ENCODE measurements around the gene SMPDL3A. TPM values are rescaled to one million over a fixed set of nuclear protein-coding genes. Genes with fewer than 3 reads are reported as not detected.
A peak's percentile ranks its signal among the peaks of the same experiment; 100 is the strongest.

SMPDL3A gene
- total and polyA plus RNA-seq, 2 of the 13 experiments (the other 11 are each of a cell fraction or from before 2014, with no cell fraction given): 7.8 to 17.3 TPM

DNA sequence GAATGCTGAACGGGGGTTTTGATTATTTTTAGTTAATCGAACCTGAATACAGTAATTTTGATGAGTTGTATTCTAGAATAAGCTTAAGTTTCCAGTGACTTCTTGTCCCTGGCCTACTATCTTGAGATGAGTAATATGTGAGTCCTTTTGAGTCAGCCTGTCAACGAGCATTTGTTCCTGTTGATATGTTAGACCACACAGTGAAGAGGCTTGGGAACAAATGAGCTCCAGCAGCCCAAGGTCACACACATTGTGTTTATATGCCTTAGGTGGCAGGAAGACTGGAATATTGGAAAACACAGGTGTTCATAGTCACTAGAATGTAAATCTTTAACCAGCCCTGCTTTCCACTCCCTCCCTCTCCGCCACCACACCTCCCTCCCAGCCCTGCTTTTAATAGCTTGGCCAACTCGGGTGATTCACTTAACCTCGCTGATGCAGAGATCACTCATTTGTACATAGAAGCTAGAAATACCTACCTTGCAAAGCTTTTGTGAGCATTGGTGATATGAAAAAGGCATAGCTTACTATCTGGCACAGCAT, 9.1 kb downstream of the SMPDL3A start (continued):
- TF ChIP-seq HNF4G (IDR thresholded peaks at IDR 0.05; ENCODE audit: borderline replicate concordance, low read depth, low read length) (no peak), HNF4G (CRISPR knock-in tag; IDR thresholded peaks at IDR 0.05; ENCODE audit: borderline replicate concordance, low read depth) (peak; percentile 55; the same call in 1 of the 2 replicates)

DNA sequence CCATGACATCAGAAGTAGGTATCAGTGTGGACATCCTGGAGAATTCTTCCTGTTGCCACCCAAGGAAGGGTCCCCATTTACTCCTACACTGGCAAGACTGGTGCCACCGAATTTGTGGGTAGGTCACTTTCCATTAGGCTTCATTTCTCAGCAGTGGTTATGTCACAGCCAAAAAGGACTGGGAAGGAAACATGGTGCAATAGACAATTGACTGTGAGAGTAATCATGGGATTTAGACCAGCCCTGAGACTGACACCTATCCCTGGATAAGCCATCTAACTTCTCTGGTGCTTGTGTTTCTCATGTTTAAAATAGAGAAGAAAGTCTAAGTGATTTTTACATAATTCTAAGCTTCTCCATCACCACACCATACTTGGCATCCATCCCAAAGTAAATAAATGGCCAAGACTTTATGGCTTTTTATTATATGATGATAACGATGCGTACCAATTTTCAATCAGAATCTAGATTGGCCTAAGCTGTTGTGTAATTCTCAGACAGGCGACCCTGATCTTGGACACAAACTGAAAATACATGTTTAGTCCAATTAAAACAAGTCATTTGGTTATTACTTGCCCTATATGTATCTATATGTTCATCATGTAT, 10.2 kb downstream of the SMPDL3A start:
- H3K79me2 ChIP-seq (ENCODE audit: insufficient read depth, low read length): no peaks in the 10 kb centered on the region
- peaks cover 54% of the 10 kb centered on the region for H3K4me1 ChIP-seq (ENCODE audit: insufficient read depth, low read length)
- CTCF ChIA-PET (ENCODE audit: low intra/inter-chr PET ratio, low total read pairs): interaction anchor here (1.3 kb wide), 1 partner anchor 10 kb away, joined by 4 read pairs; the partner anchor contains the start of gene SMPDL3A
- in situ Hi-C loops (cut with HindIII; ENCODE audit: extremely low pct_ligation_motif_present, low pct_unique_long_range_greater_than_20kb): no loop called here
- no peak overlapping the region for H2AFZ ChIP-seq (ENCODE audit: low read length)
- 98% methylated on average over 4 of the region's 4 CpGs for WGBS (ENCODE audit: low lambda C conversion rate)
- intact Hi-C loops (cut with micrococcal nuclease; ENCODE audit: unreplicated experiment): no loop called here
- peak overlapping the region; percentile 69 for H3K27ac ChIP-seq (ENCODE audit: extremely low read length, insufficient read depth, low read length)
- no peak overlapping the region for H3K4me3 ChIP-seq (replicated peaks in 1 of 3; ENCODE audit: insufficient read depth in 1 of 3, low read depth in 2 of 3, low read length in 3 of 3)
- no peaks in the 10 kb centered on the region for H3K9me3 ChIP-seq (ENCODE audit: low read length)
- H4K20me1 ChIP-seq (ENCODE audit: insufficient read depth, low read length): no peaks in the 10 kb centered on the region
- FAIRE-seq: no peak
- DNase-seq (ENCODE audit: low spot score): no peak
- no TSS peak for BruUV-seq (replicated peaks)
- no peak for ATAC-seq
- peak overlapping the region; percentile 55; the same call in 1 of the 2 replicates for H3K4me2 ChIP-seq (ENCODE audit: low read depth, low read length)
- POLR2A ChIA-PET: interaction anchor here (1.1 to 5.9 kb wide), 2 partner anchors 9 to 28 kb away, joined by 4 to 177 read pairs; partner anchors contain the start of gene SMPDL3A
- no peak overlapping the region for H3K9ac ChIP-seq (ENCODE audit: insufficient read depth, low read depth, low read length)
- 0 out of 2 replicates have a peak, but pooled peaks have one; percentile 45 for TF ChIP-seq ZNF367 (CRISPR knock-in tag; IDR thresholded peaks at IDR 0.05; ENCODE audit: borderline replicate concordance)
- TF ChIP-seq, protein P1, sequence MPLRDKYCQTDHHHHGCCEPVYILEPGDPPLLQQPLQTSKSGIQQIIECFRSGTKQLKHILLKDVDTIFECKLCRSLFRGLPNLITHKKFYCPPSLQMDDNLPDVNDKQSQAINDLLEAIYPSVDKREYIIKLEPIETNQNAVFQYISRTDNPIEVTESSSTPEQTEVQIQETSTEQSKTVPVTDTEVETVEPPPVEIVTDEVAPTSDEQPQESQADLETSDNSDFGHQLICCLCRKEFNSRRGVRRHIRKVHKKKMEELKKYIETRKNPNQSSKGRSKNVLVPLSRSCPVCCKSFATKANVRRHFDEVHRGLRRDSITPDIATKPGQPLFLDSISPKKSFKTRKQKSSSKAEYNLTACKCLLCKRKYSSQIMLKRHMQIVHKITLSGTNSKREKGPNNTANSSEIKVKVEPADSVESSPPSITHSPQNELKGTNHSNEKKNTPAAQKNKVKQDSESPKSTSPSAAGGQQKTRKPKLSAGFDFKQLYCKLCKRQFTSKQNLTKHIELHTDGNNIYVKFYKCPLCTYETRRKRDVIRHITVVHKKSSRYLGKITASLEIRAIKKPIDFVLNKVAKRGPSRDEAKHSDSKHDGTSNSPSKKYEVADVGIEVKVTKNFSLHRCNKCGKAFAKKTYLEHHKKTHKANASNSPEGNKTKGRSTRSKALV (CRISPR knock-in tag; IDR thresholded peaks at IDR 0.05): peak; percentile 21; the same call in 1 of the 2 replicates
- TF ChIP-seq MED1 (CRISPR knock-in tag; IDR thresholded peaks at IDR 0.05): 0 out of 2 replicates have a peak, but pooled peaks have one; percentile 28
- TF ChIP-seq ZNF75D (CRISPR knock-in tag; IDR thresholded peaks at IDR 0.05; ENCODE audit: borderline replicate concordance): no peak
- H3K36me3 ChIP-seq (replicated peaks in 1 of 2; ENCODE audit: control insufficient read depth in 1 of 2, insufficient read depth in 2 of 2, low read length in 2 of 2): no peaks in the 10 kb centered on the region
- no peaks in the 10 kb centered on the region for H3K27me3 ChIP-seq (ENCODE audit: control insufficient read depth in 1 of 2, insufficient read depth in 2 of 2, low read length in 2 of 2)
